LoVo (cell line): Measurements from ENCODE around the gene GNG10.
"Not testable (repeated sequence)": the region's sequence is repeated elsewhere in the genome, so short reads cannot be mapped to it uniquely, and the experiment has no call there.

ENCODE experiments used
- DNase-seq: peaks from one replicate; pipeline ENCODE4 v3.0.0-alpha.2; 2016; ENCODE audit warnings: low spot score

GNG10 gene

DNA sequence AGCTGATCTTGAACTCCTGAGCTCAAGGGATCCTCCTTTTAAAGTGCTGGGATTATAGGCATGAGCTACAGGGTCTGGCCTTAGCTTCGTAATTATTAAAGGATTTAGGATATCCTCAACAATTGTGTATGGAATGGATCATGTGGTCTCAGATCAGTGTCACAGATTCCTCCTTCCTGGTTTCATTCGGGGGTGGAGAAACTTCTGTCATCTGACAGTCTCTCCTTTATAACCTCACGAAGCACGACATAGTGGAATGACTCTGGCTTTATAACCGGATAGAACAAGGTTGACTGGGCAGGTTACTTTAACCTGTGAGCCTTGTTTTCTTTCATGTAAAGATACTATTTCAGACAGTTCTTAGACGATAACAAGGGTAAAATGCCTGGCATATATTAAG is 4.4 kb upstream of the GNG10 start:
- no peak for DNase-seq

DNA sequence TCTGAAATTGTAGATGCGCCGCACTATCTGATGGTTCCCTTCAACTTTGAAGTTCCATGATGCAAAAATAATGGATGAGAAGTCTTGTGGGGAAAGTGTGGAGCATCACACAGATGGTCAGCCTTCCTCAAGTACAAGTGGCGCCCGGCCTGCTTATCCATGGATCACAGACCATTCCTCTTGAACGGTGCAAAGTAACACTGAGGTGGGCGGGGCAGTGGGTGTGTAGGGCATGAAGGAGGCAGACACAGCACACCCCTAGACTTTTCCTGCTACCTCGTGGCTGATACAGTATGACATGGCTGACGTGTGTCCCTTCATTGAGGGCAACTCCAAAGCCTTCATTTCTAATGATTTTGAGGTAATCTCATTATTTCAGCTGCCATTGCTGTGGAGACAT is 2.5 kb upstream of the GNG10 start:
- DNase-seq = no peak

DNA sequence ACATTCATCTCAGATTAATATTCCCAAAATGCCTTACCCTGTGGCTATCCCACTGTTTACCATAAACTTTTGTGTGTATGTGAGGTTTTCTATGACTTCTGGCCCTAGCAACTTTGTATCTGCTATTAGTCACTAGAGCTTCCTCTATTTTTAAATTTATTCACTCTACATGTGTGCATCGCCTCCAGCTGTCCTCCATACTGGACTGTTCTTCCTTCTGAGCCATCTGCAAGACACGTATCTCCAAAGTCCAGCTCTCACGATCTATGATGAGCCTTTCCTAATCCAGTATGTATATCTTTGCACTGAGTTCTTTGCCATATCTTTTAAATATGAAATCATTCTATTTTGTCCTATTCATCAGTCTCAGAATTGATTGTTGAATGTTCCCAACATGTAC is 1.7 kb upstream of the GNG10 start:
- DNase-seq = no peak

GRCh38 chr9:111661802-111662521 is 557 bp downstream of the GNG10 start:
- DNase-seq = peak; percentile 15

DNA sequence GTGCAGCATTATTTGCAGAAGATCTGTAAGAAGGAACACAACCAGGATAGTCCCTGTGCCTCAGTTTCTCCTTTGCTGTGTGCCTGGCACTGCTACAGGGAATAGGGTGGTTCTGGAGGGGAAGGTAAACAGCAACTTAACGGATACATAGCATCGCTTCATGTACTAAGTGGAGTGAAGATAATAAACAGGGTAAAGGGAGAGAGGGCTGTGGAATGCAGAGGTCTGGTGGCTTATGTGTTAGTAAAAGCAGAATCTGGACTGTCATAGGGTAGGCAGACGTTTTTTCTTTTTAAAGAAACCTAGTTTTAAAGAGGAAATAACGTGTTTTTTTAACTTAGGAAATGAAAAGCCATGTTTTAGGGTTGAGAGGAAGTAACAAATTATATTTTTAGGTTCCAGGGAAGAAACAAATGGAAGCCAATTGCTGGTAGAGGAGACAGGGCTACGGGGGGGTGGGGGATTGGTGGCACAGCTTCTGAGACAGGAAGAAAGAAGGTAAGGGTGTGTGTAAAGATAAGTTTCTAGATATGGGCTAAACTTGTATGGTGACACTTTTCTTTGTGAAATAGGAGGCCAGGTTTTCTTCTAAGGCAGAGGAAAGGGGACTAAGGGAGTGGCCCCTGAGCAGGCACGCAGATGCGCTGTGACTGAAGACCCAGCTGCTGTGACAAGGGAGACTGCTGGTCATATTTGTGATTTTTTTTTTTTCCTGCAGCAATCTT is 1.3 kb downstream of the GNG10 start:
- DNase-seq = no peak

- no peak for DNase-seq
Measured at GRCh38 chr9:111663301-111663823, 2.0 kb downstream of the GNG10 start.

DNA sequence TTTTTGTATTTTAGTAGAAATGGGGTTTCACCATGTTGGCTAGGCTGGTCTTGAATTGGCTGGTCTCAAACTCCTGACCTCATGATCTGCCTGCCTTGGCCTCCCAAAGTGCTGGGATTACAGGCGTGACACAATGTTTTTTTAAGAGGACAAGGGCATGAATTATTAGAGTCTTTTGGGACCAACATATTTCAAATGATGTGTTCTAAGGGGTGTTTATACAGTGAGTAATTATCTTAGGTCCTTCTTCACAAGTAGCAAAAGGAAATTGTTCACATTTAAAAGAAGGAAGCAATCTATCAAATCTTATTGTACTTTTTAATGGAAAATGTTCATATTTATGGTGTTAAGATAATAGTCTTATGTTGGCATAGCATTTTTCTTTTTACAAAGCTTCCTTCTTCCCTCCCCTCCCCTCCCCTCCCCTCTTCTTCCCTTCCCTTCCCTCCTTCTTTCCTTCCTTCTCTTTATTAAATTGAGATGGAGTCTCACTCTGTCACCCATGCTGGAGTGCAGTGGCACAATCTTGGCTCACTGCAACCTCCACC is 6.7 kb downstream of the GNG10 start:
- no peak for DNase-seq

GRCh38 chr9:111668601-111669000 is 7.2 kb downstream of the GNG10 start:
- DNase-seq = not testable (repeated sequence)

DNA sequence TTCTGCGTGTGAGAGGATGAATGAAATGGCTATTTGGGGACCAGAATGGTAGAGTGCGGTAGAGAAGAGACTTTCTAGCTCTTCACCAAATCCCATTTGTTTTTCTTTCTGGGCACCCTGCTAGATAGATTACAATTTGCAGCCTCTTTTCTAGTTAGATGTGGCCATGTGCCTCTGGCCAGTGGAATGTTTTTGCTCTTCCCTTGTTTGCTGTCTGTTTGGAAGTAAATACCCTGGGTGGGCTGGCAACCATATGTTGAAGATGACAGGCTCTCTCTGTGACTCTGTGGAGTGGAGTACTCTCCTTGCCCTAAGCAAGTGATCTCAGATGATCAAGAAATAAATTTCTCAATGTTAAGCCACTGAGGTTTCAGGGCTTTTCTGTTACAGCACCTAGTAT is 12.9 kb downstream of the GNG10 start:
- no peak for DNase-seq

DNA sequence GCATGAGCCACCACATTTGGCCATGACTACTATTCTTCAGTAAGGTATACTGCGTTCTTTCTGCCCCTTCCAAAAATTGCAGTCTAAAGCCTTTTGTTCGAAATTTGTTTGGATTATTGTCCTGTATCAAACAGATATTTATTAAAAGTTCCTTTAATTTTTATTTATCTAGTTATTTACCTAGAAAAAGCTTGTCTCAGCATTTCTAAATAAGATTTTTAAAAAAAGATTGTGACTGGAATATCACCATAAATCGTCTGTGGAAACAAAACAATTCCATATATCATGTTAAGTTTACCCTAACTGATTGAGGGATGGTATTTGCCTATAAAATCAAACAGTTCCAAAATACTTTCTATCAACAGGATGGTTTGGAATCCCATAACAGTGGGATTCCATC is 14.7 kb downstream of the GNG10 start:
- no peak for DNase-seq

GRCh38 chr9:111678293-111678692 is 16.9 kb downstream of the GNG10 start:
- no peak for DNase-seq

GRCh38 chr9:111679199-111679598 is 17.8 kb downstream of the GNG10 start:
- no peak for DNase-seq

GRCh38 chr9:111683392-111683791 is 22.0 kb downstream of the GNG10 start:
- no peak for DNase-seq

DNA sequence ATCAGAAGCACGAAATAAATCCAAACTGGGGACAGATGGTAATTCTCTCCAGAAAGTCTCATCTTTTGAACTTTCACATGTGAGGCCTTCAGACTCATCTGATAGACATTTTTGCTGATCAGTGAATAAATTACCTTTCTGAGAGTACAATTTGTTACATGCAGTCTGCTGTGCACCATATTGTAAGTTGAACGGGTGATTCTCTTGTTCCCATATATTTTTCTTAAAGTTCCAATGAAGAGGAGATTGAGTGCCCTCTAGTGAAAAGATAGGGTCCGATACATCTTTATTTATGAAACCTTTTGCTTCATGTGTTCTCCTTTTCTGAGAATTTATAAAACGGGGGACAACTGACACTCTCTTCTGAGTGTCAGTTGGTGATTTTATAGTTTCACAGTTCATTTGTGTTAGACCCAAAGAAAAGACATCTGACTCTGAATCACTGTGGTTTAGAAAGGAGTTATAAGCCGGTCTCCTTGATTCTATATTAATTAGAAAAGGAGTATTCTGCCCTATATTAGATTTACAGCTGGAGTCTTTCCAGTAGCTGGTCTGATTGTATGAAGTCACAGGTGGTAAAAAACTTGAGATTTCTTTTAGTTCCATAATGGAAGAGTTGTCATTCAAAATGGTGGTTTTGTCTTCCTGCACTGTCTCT is 30.4 kb downstream of the GNG10 start:
- peak; percentile 37 for DNase-seq

GRCh38 chr9:111696796-111697195 is 35.4 kb downstream of the GNG10 start:
- DNase-seq = no peak

DNA sequence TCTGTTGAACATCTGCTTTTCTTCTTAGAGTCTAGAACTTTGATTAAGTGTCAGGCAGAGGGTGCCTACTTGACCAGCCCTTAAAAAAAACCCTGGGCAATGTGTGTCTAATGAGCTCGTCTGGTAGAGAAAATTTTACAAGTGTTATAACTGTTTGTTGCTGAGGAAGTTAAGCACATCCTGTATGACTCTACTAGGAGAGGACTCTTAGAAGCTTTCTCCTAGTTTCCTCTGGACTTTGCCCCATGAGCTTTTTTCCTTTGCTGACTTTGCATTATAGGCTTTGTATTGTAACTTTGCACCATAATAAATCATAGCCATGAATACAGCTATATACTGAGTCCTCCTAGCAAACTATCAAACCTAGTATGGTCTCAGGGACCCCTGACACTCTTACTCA is 39.4 kb downstream of the GNG10 start:
- DNase-seq = peak; percentile 74

DNA sequence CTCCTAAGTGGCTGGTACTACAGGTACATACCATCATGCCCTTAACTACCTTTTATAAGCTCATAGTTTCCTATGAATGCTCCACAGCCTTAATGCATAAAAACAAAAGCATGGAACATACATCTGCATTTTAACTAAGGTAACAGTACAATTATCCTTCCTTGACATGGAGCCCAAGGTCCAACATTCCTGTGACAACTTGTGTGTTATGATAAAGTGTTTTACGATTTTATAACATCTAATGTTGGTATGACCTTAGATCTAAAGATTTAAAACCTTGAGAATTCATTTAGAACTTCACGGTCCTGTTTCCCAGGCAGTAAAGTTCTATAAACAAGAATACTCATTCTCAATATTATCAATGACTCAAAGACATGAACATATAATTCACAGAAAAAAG is 43.1 kb downstream of the GNG10 start:
- no peak for DNase-seq

DNA sequence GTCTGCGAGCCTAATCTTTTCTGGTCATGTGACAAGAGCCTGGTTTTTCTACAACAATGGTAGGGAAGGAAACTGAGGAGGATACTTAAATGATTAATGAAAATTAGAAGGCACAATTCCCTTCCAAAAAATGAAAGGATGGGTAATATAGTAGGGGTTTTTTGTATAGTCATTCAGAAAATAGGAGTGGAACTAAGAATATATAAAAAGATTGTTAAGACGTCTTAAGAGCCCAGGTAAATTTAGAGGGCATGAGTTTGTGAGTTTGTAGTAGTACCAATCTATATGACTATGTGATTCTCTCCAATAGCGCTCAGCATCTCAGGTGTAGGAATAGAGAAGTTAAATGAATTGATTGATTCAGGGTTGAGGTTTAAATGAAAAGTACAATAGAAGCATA is 50.1 kb downstream of the GNG10 start:
- DNase-seq = no peak

DNA sequence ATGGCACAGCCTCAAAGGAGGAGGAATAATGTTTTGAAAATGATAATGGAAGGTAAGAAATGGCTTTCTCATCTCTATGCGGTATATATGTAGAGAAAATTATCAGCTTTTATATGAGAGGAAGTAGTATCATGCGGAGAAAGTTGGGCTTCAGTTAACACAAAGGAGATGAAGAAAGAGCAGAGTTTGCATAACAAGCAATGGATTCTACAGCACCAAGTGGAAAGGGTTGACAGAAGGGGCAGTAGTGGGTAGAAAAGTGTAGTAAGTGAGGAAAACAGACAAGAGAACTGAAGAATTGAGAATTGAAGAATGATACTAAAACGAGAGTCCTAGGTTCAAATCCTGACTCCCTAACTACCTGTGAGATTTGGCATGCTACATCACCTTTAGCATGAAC is 51.0 kb downstream of the GNG10 start:
- no peak for DNase-seq

GRCh38 chr9:111715471-111715870 is 54.1 kb downstream of the GNG10 start:
- no peak for DNase-seq

GRCh38 chr9:111719541-111719940 is 58.1 kb downstream of the GNG10 start:
- DNase-seq = no peak
